Naive thymus-derived CD4-positive, alpha-beta T cell (primary cell): Measurements from ENCODE around the gene ADNP2. TPM values are rescaled to one million over a fixed set of nuclear protein-coding genes. Genes with fewer than 3 reads are reported as not detected.

Source experiments
- ATAC-seq: fragments of 150-1000 bp; cut with Tn5 transposase; 2 replicates; pipeline ENCODE4 v1.10.0; 2021; ENCODE audit warnings: mild to moderate bottlenecking, moderate library complexity
- CTCF ChIA-PET: fragments of 350-600 bp; sonication (Branson Sonifier 250); formaldehyde crosslinking; loops from one replicate; lab custom pipeline; 2021; ENCODE audit warnings: antibody characterized with exemption; lab: Charles Lee
- POLR2A ChIA-PET: fragments of 350-600 bp; sonication (Branson Sonifier 250); formaldehyde crosslinking; loops from one replicate; lab custom pipeline; 2021; ENCODE audit warnings: antibody characterized with exemption, inconsistent platforms; lab: Charles Lee
- DNase-seq, 9 donors: peaks; one replicate each; pipeline versions ENCODE4 v3.0.0 to v3.0.0-alpha.2; 2020 to 2022; ENCODE audit warnings: mixed read lengths in 1 of 9
- H3K27ac ChIP-seq: one replicate; pipeline ENCODE4 v1.7.0; 2013; ENCODE audit warnings: mild to moderate bottlenecking, low read depth, low read length, moderate library complexity
- H3K27me3 ChIP-seq, 2 donors: one replicate each; pipeline ENCODE4 v1.7.0; 2013; ENCODE audit warnings: low read length in 2 of 2, mild to moderate bottlenecking in 2 of 2, moderate library complexity in 2 of 2; ENCODE audit not compliant: control insufficient read depth in 2 of 2, insufficient read depth in 2 of 2
- H3K36me3 ChIP-seq, 3 experiments: 1 replicate in 2 of 3; 2 replicates in 1 of 3; pipeline ENCODE4 v1.7.0; 2013; ENCODE audit warnings: low read length in 3 of 3, mild to moderate bottlenecking in 3 of 3, moderate library complexity in 1 of 3; ENCODE audit not compliant: insufficient read depth in 3 of 3, control insufficient read depth in 2 of 3
- H3K4me1 ChIP-seq, 2 donors: one replicate each; pipeline ENCODE4 v1.7.0; 2013; ENCODE audit warnings: low read length in 2 of 2, mild to moderate bottlenecking in 2 of 2, moderate library complexity in 1 of 2; ENCODE audit not compliant: control insufficient read depth in 2 of 2, insufficient read depth in 2 of 2
- H3K4me3 ChIP-seq: 2 replicates; pipeline ENCODE4 v1.7.0; 2013; ENCODE audit warnings: mild to moderate bottlenecking, low read length
- H3K9me3 ChIP-seq, 3 experiments: 1 replicate in 2 of 3; 2 replicates in 1 of 3; pipeline ENCODE4 v1.7.0; 2013; ENCODE audit warnings: low read length in 3 of 3; ENCODE audit not compliant: control insufficient read depth in 2 of 3
- H3K27ac Mint-ChIP-seq, 9 donors: one replicate each; pipeline ENCODE4 v1.8.0; 2020 to 2022; ENCODE audit warnings: mixed read lengths in 9 of 9, mild to moderate bottlenecking in 8 of 9, moderate library complexity in 5 of 9, inconsistent platforms in 2 of 9
- H3K27me3 Mint-ChIP-seq, 5 donors: one replicate each; pipeline ENCODE4 v1.8.0; 2021 to 2022; ENCODE audit warnings: mixed read lengths in 5 of 5, mild to moderate bottlenecking in 1 of 5
- H3K36me3 Mint-ChIP-seq, 5 donors: one replicate each; pipeline ENCODE4 v1.8.0; 2020 to 2022; ENCODE audit warnings: mixed read lengths in 5 of 5, mild to moderate bottlenecking in 3 of 5, inconsistent platforms in 1 of 5
- H3K4me1 Mint-ChIP-seq, 7 donors: one replicate each; pipeline ENCODE4 v1.8.0; 2020 to 2022; ENCODE audit warnings: mixed read lengths in 7 of 7, mild to moderate bottlenecking in 3 of 7, inconsistent platforms in 1 of 7
- H3K4me3 Mint-ChIP-seq, 10 donors: one replicate each; pipeline ENCODE4 v1.8.0; 2020 to 2022; ENCODE audit warnings: mild to moderate bottlenecking in 10 of 10, mixed read lengths in 10 of 10, moderate library complexity in 6 of 10, inconsistent platforms in 2 of 10
- H3K9me3 Mint-ChIP-seq, 11 donors: one replicate each; pipeline ENCODE4 v1.8.0; 2020 to 2022; ENCODE audit warnings: mixed read lengths in 11 of 11, mild to moderate bottlenecking in 4 of 11, inconsistent platforms in 1 of 11, moderate library complexity in 1 of 11
- intact Hi-C, 2 donors: fragments of 100-400 bp; cut with micrococcal nuclease; formaldehyde crosslinking; loops; one replicate each; pipeline ENCODE4 v1.15.1; 2023
- polyA plus RNA-seq, 2 donors: library from polyadenylated mRNA; unstranded; fragments of 300-500 nt; fragmentation: Illumina TruSeq; gene quantifications; one replicate each; pipeline ENCODE4 v1.2.3, GENCODE V29; 2021
- total RNA-seq, 6 experiments: library from RNA in 5 of 6; stranded (reverse) in 5 of 6; gene quantifications; 1 replicate in 5 of 6; 2 replicates in 1 of 6; pipeline ENCODE4 v1.2.3 and lab custom pipeline; 2021 to 2026

Gene ADNP2
- total and polyA plus RNA-seq, 7 experiments from 2014 or later: 10.3 to 41.4 (median 22.1) TPM

GRCh38 chr18:80088036-80088435 is 21.0 kb upstream of the ADNP2 start:
- Histone ChIP-seq H3K4me1 (no peaks in the 10 kb centered on the region), H3K27ac (no peak overlapping the region), H3K4me3 (no peak overlapping the region), H3K9me3 (peaks cover 0 to 25% (median 0%) of the 10 kb centered on the region in 3 experiments), H3K36me3 (no peaks in the 10 kb centered on the region), H3K27me3 (no peaks in the 10 kb centered on the region)
- H3K36me3 Mint-ChIP-seq: peaks cover 0 to 18% (median 8%) of the 10 kb centered on the region in 5 donors
- H3K4me1 Mint-ChIP-seq: no peaks in the 10 kb centered on the region
- H3K27ac Mint-ChIP-seq: no peak overlapping the region
- H3K4me3 Mint-ChIP-seq: no peak overlapping the region
- CTCF ChIA-PET: interaction anchor here (0.6 kb wide), 1 partner anchor 19 kb away, joined by 4 read pairs; no protein-coding TSS in a partner anchor
- peaks cover 3 to 24% (median 19%) of the 10 kb centered on the region in 5 donors for H3K27me3 Mint-ChIP-seq
- ATAC-seq (no peak), DNase-seq (no peak)
- peaks cover 14 to 77% (median 27%) of the 10 kb centered on the region in 11 donors for H3K9me3 Mint-ChIP-seq
- POLR2A ChIA-PET: no interaction called here
- intact Hi-C loops: no loop called here

GRCh38 chr18:80088823-80089222 is 20.2 kb upstream of the ADNP2 start:
- DNase-seq (no peak), ATAC-seq (no peak)
- Histone ChIP-seq H3K4me3 (no peak overlapping the region), H3K36me3 (no peaks in the 10 kb centered on the region), H3K9me3 (peaks cover 0 to 25% (median 0%) of the 10 kb centered on the region in 3 experiments), H3K27me3 (no peaks in the 10 kb centered on the region), H3K4me1 (no peaks in the 10 kb centered on the region), H3K27ac (no peak overlapping the region)
- intact Hi-C loops: no loop called here
- no peak overlapping the region for H3K4me3 Mint-ChIP-seq
- POLR2A ChIA-PET: no interaction called here
- peaks cover 14 to 77% (median 27%) of the 10 kb centered on the region in 11 donors for H3K9me3 Mint-ChIP-seq
- peaks cover 0 to 18% (median 8%) of the 10 kb centered on the region in 5 donors for H3K36me3 Mint-ChIP-seq
- no peak overlapping the region for H3K27ac Mint-ChIP-seq
- no peaks in the 10 kb centered on the region for H3K4me1 Mint-ChIP-seq
- H3K27me3 Mint-ChIP-seq: peaks cover 3 to 28% (median 19%) of the 10 kb centered on the region in 5 donors
- CTCF ChIA-PET: no interaction called here

- Histone ChIP-seq H3K4me3 (no peak overlapping the region), H3K27me3 (no peaks in the 10 kb centered on the region), H3K36me3 (no peaks in the 10 kb centered on the region), H3K9me3 (no peaks in the 10 kb centered on the region), H3K27ac (no peak overlapping the region), H3K4me1 (no peaks in the 10 kb centered on the region)
- no peak for ATAC-seq
- ChIA-PET POLR2A (no interaction called here), CTCF (no interaction called here)
- H3K27me3 Mint-ChIP-seq: peaks cover 7 to 26% (median 9%) of the 10 kb centered on the region in 5 donors
- H3K9me3 Mint-ChIP-seq: peaks cover 0 to 24% (median 5%) of the 10 kb centered on the region in 11 donors
- H3K27ac Mint-ChIP-seq: no peak overlapping the region
- intact Hi-C loops: no loop called here
- no peak for DNase-seq
- H3K4me1 Mint-ChIP-seq: no peaks in the 10 kb centered on the region
- H3K36me3 Mint-ChIP-seq: peaks cover 0 to 5% (median 0%) of the 10 kb centered on the region in 5 donors
- no peak overlapping the region for H3K4me3 Mint-ChIP-seq
Observed at GRCh38 chr18:80095414-80095813, 13.6 kb upstream of the ADNP2 start.

- POLR2A ChIA-PET: no interaction called here
- H3K27me3 ChIP-seq: no peaks in the 10 kb centered on the region
- H3K27ac Mint-ChIP-seq: no peak overlapping the region
Observed at GRCh38 chr18:80096032-80096565, 13.0 kb upstream of the ADNP2 start.

GRCh38 chr18:80097201-80097600 is 11.9 kb upstream of the ADNP2 start:
- H3K4me1 Mint-ChIP-seq: no peaks in the 10 kb centered on the region
- intact Hi-C loops: no loop called here
- H3K9me3 ChIP-seq: no peaks in the 10 kb centered on the region
- no peak overlapping the region for H3K4me3 ChIP-seq
- no peaks in the 10 kb centered on the region for H3K4me1 ChIP-seq
- POLR2A ChIA-PET: no interaction called here
- no peak overlapping the region for H3K27ac Mint-ChIP-seq
- CTCF ChIA-PET: no interaction called here
- peaks cover 0 to 14% (median 0%) of the 10 kb centered on the region in 5 donors for H3K27me3 Mint-ChIP-seq
- H3K9me3 Mint-ChIP-seq: peaks cover 0 to 21% (median 4%) of the 10 kb centered on the region in 11 donors
- DNase-seq (no peak), ATAC-seq (no peak)
- H3K27me3 ChIP-seq: no peaks in the 10 kb centered on the region
- H3K4me3 Mint-ChIP-seq: no peak overlapping the region
- H3K36me3 ChIP-seq: no peaks in the 10 kb centered on the region
- H3K27ac ChIP-seq: no peak overlapping the region
- no peaks in the 10 kb centered on the region for H3K36me3 Mint-ChIP-seq

More at GRCh38 chr18:80096032-80096565, 13.0 kb upstream of the ADNP2 start:
- Histone ChIP-seq H3K4me1 (no peaks in the 10 kb centered on the region), H3K27ac (no peak overlapping the region), H3K4me3 (no peak overlapping the region), H3K9me3 (no peaks in the 10 kb centered on the region), H3K36me3 (no peaks in the 10 kb centered on the region)
- Mint-ChIP-seq H3K27me3 (peaks cover 7 to 21% (median 8%) of the 10 kb centered on the region in 5 donors), H3K4me3 (no peak overlapping the region), H3K4me1 (no peaks in the 10 kb centered on the region), H3K36me3 (no peaks in the 10 kb centered on the region), H3K9me3 (peaks cover 0 to 20% (median 4%) of the 10 kb centered on the region in 11 donors)
- ATAC-seq (no peak), DNase-seq (no peak)
- intact Hi-C loops: no loop called here
- CTCF ChIA-PET: no interaction called here

GRCh38 chr18:80103231-80103630 is 5.8 kb upstream of the ADNP2 start:
- ATAC-seq: no peak
- Histone ChIP-seq H3K9me3 (no peaks in the 10 kb centered on the region), H3K27me3 (no peaks in the 10 kb centered on the region), H3K27ac (no peak overlapping the region), H3K4me3 (no peak overlapping the region), H3K36me3 (no peaks in the 10 kb centered on the region), H3K4me1 (no peaks in the 10 kb centered on the region)
- ChIA-PET POLR2A (no interaction called here), CTCF (no interaction called here)
- Mint-ChIP-seq H3K27me3 (peaks cover 0 to 7% (median 0%) of the 10 kb centered on the region in 5 donors), H3K36me3 (no peaks in the 10 kb centered on the region), H3K9me3 (peaks cover 0 to 15% (median 3%) of the 10 kb centered on the region in 11 donors), H3K27ac (no peak overlapping the region), H3K4me1 (peaks cover 0 to 18% (median 12%) of the 10 kb centered on the region in 7 donors), H3K4me3 (no peak overlapping the region)
- intact Hi-C loops: loop anchor here in 1 of 2 donors (10.0 kb wide), 1 partner anchor 708 kb away; the partner anchor contains the start of gene NFATC1
- no peak for DNase-seq

GRCh38 chr18:80104364-80104779 is 4.7 kb upstream of the ADNP2 start:
- Histone ChIP-seq H3K36me3 (no peaks in the 10 kb centered on the region), H3K4me3 (no peak overlapping the region), H3K9me3 (no peaks in the 10 kb centered on the region), H3K27me3 (no peaks in the 10 kb centered on the region), H3K4me1 (peaks cover 0 to 4% of the 10 kb centered on the region in 2 donors), H3K27ac (no peak overlapping the region)
- no peaks in the 10 kb centered on the region for H3K36me3 Mint-ChIP-seq
- intact Hi-C loops: loop anchor here in 1 of 2 donors (10.0 kb wide), 1 partner anchor 710 kb away; the partner anchor contains the start of gene NFATC1
- peaks cover 4 to 25% (median 14%) of the 10 kb centered on the region in 7 donors for H3K4me1 Mint-ChIP-seq
- DNase-seq (no peak), ATAC-seq (no peak)
- H3K4me3 Mint-ChIP-seq: no peak overlapping the region
- peaks cover 0 to 15% (median 3%) of the 10 kb centered on the region in 11 donors for H3K9me3 Mint-ChIP-seq
- H3K27ac Mint-ChIP-seq: no peak overlapping the region
- peaks cover 0 to 7% (median 0%) of the 10 kb centered on the region in 5 donors for H3K27me3 Mint-ChIP-seq
- ChIA-PET POLR2A (no interaction called here), CTCF (no interaction called here)
